Heart left ventricle (tissue), 13 donors: ENCODE measurements around the gene HJURP.

Experiments
- POLR2A ChIP-seq, 2 donors: fragments of 450-650 bp; IDR thresholded peaks; one replicate each; pipeline ENCODE4 v1.6.1; 2017; ENCODE audit warnings: antibody characterized with exemption in 2 of 2, mild to moderate bottlenecking in 2 of 2, moderate library complexity in 2 of 2
- TF ChIP-seq, protein P1 (sequence below), 12 donors: fragments of 200-600 bp; sonication (generic) in 4 of 12; IDR thresholded peaks; one replicate each; pipeline versions ENCODE4 v1.5.0 to v1.8.0; 2018 to 2022; ENCODE audit warnings: antibody characterized with exemption in 12 of 12, mild to moderate bottlenecking in 5 of 12
- donor health status: ischemic (EF 13 %, LVEDD 7.1; RV severe dilation, severe dysfunction).
- donor health status: DM: no; HTN: yes; CAD: no.
- donor health status: DM: no; HTN: no; CAD: no.
- donor health status: ischemic (EF 25% LVEDD 6.9; RV normal size, moderate dysfunction).
- donor health status: ischemic (EF 25% LVEDD 5.7; RV mildly dilated, moderate dysfunction).
- donor health status: ischemic (EF 35%, LVEDD 5.7; RV mildly dilated, moderate dysfunction).
- donor health status: nonischemic (EF 11% LVEDD 7.7; RV severe dilation, severe dysfunction).
- donor health status: DM: yes; HTN: yes; CAD: no.
- donor health status: PGD.
- donor health status: ischemic (EF 29% LVEDD 5.4; RV normal size, mild dysfunction).
- donor health status: nonischemic (EF 23%, LVEDD 6.1; RV moderate dilation, normal function).

DNA sequence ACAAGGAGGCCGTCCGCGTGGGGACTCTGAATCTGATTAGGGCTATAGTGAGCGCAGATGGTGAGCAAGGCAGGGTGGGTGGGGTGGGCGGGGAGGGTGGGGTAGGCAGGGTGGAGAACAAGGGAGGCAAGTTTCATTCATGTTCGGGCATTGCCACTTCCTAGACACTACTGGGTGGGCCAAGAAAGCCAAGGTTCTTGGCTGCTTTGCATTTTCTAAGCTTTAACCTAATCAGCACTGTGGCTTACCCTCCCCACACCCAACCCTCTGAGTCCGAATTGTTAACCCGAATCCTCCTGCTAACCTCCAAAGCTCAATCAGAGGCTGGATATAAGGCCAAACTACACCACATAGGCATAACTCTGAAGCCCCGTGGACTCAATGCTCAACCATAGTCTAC lies 58.1 kb downstream of the HJURP start:
- TF ChIP-seq, protein P1, sequence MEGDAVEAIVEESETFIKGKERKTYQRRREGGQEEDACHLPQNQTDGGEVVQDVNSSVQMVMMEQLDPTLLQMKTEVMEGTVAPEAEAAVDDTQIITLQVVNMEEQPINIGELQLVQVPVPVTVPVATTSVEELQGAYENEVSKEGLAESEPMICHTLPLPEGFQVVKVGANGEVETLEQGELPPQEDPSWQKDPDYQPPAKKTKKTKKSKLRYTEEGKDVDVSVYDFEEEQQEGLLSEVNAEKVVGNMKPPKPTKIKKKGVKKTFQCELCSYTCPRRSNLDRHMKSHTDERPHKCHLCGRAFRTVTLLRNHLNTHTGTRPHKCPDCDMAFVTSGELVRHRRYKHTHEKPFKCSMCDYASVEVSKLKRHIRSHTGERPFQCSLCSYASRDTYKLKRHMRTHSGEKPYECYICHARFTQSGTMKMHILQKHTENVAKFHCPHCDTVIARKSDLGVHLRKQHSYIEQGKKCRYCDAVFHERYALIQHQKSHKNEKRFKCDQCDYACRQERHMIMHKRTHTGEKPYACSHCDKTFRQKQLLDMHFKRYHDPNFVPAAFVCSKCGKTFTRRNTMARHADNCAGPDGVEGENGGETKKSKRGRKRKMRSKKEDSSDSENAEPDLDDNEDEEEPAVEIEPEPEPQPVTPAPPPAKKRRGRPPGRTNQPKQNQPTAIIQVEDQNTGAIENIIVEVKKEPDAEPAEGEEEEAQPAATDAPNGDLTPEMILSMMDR (IDR thresholded peaks at IDR 0.05): no peak
- no peak for TF ChIP-seq POLR2A (IDR thresholded peaks at IDR 0.05)
